ENCODE data around the gene INTS11. TPM values are rescaled to one million over a fixed set of nuclear protein-coding genes. Genes with fewer than 3 reads are reported as not detected.

The INTS11 gene
- total RNA-seq, 1 donor from 2014 or later: 84.8 TPM

DNA sequence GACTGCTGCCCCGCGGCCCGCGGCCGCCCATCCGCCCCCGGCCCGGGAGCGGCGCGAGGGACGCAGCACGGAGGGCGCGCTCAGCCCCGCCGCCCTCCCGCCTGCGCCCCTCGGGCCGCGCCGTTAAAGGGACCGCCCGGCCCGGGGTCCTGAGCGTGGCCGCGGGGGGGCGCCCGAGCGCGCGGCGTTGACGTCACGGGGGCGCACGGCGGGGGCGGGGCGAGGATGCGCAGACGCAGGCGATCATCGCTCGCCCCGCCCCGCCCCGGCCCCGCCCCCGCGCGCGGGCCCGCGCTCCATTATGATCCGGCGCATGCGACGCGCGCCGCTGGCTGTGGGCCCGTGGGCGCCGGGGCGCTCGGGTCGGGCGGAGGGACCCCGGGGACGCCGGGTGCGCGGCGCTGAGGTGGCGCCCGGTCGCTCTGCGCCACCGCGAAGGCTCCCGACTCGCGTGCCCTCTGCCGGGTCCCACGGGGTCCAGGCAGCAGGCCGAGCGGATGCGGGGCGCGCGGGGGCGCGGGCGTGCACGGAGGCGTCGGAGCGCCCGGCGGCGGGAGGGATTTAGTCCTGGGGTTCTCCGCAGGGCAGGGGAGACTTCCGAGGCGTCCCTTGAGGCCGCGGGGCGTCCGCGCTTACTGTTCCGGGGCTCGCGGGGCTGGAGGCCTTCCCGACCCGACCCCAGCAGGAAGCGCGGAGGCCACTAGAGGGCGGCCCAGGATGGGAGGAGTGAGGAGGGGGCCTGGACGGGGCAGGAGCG lies 25.0 kb upstream of the INTS11 start, which contains the start of gene DVL1:
DVL1 (minus strand) TSS at position 163 of the 757 bp plus-strand sequence. CDS start 353 bp downstream, outside the sequence.
- Histone ChIP-seq H3K27me3 (ENCODE audit: insufficient read depth, low read length) (no peaks in the 10 kb centered on the region), H2AFZ (ENCODE audit: low read depth, low read length) (no peak within 1 kb of the TSS), H3K79me2 (ENCODE audit: insufficient read depth, low read length) (peaks cover 63% of the 10 kb centered on the region), H3K9ac (ENCODE audit: low read length) (peak within 1 kb of the TSS; percentile 83), H3K4me2 (ENCODE audit: low read length) (peak within 1 kb of the TSS; percentile 99), H3K27ac (ENCODE audit: low read depth, low read length) (peak within 1 kb of the TSS; percentile 58), H3K9me3 (ENCODE audit: insufficient read depth, low read depth, low read length) (no peaks in the 10 kb centered on the region), H3K4me1 (ENCODE audit: insufficient read depth, low read length) (peaks cover 43% of the 10 kb centered on the region), H3K4me3 (ENCODE audit: insufficient read depth, low read depth, low read length) (peak within 1 kb of the TSS; percentile 79), H3K36me3 (ENCODE audit: insufficient read depth, low read length) (peaks cover 11% of the 10 kb centered on the region), H4K20me1 (ENCODE audit: insufficient read depth, low read length) (peaks cover 70% of the 10 kb centered on the region)
- peak within 1 kb of the TSS; percentile 87 for H3K4me3 Mint-ChIP-seq (ENCODE audit: unreplicated experiment)
- peaks cover 6% of the 10 kb centered on the region for H3K36me3 Mint-ChIP-seq (ENCODE audit: low read depth, unreplicated experiment)
- TF ChIP-seq, protein P1, sequence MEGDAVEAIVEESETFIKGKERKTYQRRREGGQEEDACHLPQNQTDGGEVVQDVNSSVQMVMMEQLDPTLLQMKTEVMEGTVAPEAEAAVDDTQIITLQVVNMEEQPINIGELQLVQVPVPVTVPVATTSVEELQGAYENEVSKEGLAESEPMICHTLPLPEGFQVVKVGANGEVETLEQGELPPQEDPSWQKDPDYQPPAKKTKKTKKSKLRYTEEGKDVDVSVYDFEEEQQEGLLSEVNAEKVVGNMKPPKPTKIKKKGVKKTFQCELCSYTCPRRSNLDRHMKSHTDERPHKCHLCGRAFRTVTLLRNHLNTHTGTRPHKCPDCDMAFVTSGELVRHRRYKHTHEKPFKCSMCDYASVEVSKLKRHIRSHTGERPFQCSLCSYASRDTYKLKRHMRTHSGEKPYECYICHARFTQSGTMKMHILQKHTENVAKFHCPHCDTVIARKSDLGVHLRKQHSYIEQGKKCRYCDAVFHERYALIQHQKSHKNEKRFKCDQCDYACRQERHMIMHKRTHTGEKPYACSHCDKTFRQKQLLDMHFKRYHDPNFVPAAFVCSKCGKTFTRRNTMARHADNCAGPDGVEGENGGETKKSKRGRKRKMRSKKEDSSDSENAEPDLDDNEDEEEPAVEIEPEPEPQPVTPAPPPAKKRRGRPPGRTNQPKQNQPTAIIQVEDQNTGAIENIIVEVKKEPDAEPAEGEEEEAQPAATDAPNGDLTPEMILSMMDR (IDR thresholded peaks at IDR 0.05; ENCODE audit: insufficient read depth, low read depth, low read length): no peak
- TF ChIP-seq EZH2 (IDR thresholded peaks at IDR 0.05; ENCODE audit: insufficient read depth, low read length): no peak
- DNase-seq (ENCODE audit: low read depth) (no peak), FAIRE-seq (no peak)
- peak within 1 kb of the TSS; percentile 58 for H3K27ac Mint-ChIP-seq (ENCODE audit: unreplicated experiment)
- peaks cover 2% of the 10 kb centered on the region for H3K27me3 Mint-ChIP-seq (ENCODE audit: low read depth, unreplicated experiment)
- H3K4me1 Mint-ChIP-seq (ENCODE audit: low read depth, unreplicated experiment): peaks cover 17% of the 10 kb centered on the region
- H3K9me3 Mint-ChIP-seq (ENCODE audit: unreplicated experiment): no peaks in the 10 kb centered on the region

DNA sequence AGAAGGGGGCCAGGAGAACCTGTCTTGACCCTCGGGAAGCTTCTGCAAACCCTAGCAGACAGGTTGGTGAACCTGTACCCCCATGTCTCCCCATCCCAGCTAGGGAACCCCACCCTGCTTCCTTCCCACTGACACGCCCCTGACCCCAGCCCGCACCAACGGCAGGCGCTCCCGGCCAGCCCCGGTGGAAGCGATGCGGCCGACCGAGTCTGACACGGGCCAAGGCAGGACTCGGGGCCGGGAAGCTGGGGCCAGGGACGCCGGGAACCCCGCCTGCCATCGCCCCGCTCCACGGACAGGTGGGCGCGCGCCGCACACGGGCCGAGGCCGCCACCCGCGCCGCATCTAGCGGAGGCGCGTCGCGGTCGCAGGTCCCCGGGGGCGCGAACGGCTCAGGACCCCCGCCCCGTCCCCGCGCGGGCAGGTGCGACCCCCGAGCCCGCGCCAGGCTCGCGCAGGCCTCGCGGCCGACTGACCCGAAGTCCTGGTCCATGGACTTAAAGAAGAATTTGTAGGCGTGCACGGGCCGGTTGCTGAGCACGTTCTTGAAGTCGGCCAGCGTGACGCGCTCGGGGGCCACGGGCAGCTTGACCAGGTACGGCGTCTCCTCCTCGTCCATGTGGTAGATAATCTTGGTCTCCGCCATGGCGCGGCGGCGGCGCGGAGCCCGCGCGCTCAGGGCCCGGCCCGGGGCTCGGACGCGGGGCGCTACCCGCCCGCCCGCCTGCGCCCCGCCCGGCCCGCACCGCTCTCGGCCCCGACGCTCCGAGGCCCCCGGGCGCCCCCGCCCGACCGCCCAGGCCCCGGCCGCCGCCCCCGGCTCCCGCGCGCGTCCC lies 24.2 kb upstream of the INTS11 start:
- Histone ChIP-seq H3K79me2 (ENCODE audit: insufficient read depth, low read length) (peaks cover 63% of the 10 kb centered on the region), H3K9ac (ENCODE audit: low read length) (peak overlapping the region; percentile 83), H3K36me3 (ENCODE audit: insufficient read depth, low read length) (peaks cover 11% of the 10 kb centered on the region), H4K20me1 (ENCODE audit: insufficient read depth, low read length) (peaks cover 71% of the 10 kb centered on the region), H3K4me3 (ENCODE audit: insufficient read depth, low read depth, low read length) (peak overlapping the region; percentile 79), H2AFZ (ENCODE audit: low read depth, low read length) (no peak overlapping the region), H3K27ac (ENCODE audit: low read depth, low read length) (peak overlapping the region; percentile 47), H3K9me3 (ENCODE audit: insufficient read depth, low read depth, low read length) (no peaks in the 10 kb centered on the region), H3K4me2 (ENCODE audit: low read length) (peak overlapping the region; percentile 99), H3K4me1 (ENCODE audit: insufficient read depth, low read length) (peaks cover 49% of the 10 kb centered on the region), H3K27me3 (ENCODE audit: insufficient read depth, low read length) (no peaks in the 10 kb centered on the region)
- H3K9me3 Mint-ChIP-seq (ENCODE audit: unreplicated experiment): no peaks in the 10 kb centered on the region
- FAIRE-seq (no peak), DNase-seq (ENCODE audit: low read depth) (no peak)
- H3K27ac Mint-ChIP-seq (ENCODE audit: unreplicated experiment): peak overlapping the region; percentile 58
- H3K4me3 Mint-ChIP-seq (ENCODE audit: unreplicated experiment): peak overlapping the region; percentile 87
- no peaks in the 10 kb centered on the region for H3K27me3 Mint-ChIP-seq (ENCODE audit: low read depth, unreplicated experiment)
- H3K36me3 Mint-ChIP-seq (ENCODE audit: low read depth, unreplicated experiment): peaks cover 6% of the 10 kb centered on the region
- peaks cover 17% of the 10 kb centered on the region for H3K4me1 Mint-ChIP-seq (ENCODE audit: low read depth, unreplicated experiment)
- no peak for TF ChIP-seq EZH2 (IDR thresholded peaks at IDR 0.05; ENCODE audit: insufficient read depth, low read length)
- TF ChIP-seq, protein P1 (IDR thresholded peaks at IDR 0.05; ENCODE audit: insufficient read depth, low read depth, low read length): no peak

All from astrocyte (in vitro differentiated cells and primary cell).